Skeletal muscle tissue (tissue), 4 donors: Measurements from ENCODE around the gene LPCAT1. TPM values are rescaled to one million over a fixed set of nuclear protein-coding genes. Genes with fewer than 3 reads are reported as not detected.
"Not testable (repeated sequence)": the region's sequence is repeated elsewhere in the genome, so short reads cannot be mapped to it uniquely, and the experiment has no call there.

Source experiments
- H3K27ac ChIP-seq: one replicate; pipeline ENCODE4 v1.7.0; 2013; ENCODE audit warnings: mild to moderate bottlenecking, low read depth, low read length, inconsistent platforms
- H3K27me3 ChIP-seq, 3 donors: one replicate each; pipeline ENCODE4 v1.7.0; 2013; ENCODE audit warnings: low read length in 3 of 3; ENCODE audit not compliant: control insufficient read depth in 3 of 3, insufficient read depth in 3 of 3
- H3K36me3 ChIP-seq, 3 donors: one replicate each; pipeline ENCODE4 v1.7.0; 2013; ENCODE audit warnings: low read length in 3 of 3; ENCODE audit not compliant: control insufficient read depth in 3 of 3, insufficient read depth in 3 of 3
- H3K4me1 ChIP-seq, 3 donors: one replicate each; pipeline ENCODE4 v1.7.0; 2013; ENCODE audit warnings: low read length in 3 of 3, mild to moderate bottlenecking in 3 of 3; ENCODE audit not compliant: control insufficient read depth in 3 of 3, insufficient read depth in 3 of 3
- H3K4me3 ChIP-seq, 3 donors: one replicate each; pipeline ENCODE4 v1.7.0; 2013; ENCODE audit warnings: low read length in 3 of 3
- H3K9ac ChIP-seq, 3 donors: one replicate each; pipeline ENCODE4 v1.7.0; 2013; ENCODE audit warnings: low read length in 3 of 3, mild to moderate bottlenecking in 3 of 3, moderate library complexity in 2 of 3, low read depth in 1 of 3
- H3K9me3 ChIP-seq, 3 donors: one replicate each; pipeline ENCODE4 v1.7.0; 2013; ENCODE audit warnings: low read length in 3 of 3; ENCODE audit not compliant: control insufficient read depth in 3 of 3
- total RNA-seq: library from RNA; depleted of rRNA; stranded (reverse); fragments of >200 nt; gene quantifications from one replicate; pipeline ENCODE4 v1.2.3, GENCODE V29; 2014
- donor health status: Osteomylitis.

The LPCAT1 gene
- total RNA-seq, 1 donor from 2014 or later = 35.5 TPM

DNA sequence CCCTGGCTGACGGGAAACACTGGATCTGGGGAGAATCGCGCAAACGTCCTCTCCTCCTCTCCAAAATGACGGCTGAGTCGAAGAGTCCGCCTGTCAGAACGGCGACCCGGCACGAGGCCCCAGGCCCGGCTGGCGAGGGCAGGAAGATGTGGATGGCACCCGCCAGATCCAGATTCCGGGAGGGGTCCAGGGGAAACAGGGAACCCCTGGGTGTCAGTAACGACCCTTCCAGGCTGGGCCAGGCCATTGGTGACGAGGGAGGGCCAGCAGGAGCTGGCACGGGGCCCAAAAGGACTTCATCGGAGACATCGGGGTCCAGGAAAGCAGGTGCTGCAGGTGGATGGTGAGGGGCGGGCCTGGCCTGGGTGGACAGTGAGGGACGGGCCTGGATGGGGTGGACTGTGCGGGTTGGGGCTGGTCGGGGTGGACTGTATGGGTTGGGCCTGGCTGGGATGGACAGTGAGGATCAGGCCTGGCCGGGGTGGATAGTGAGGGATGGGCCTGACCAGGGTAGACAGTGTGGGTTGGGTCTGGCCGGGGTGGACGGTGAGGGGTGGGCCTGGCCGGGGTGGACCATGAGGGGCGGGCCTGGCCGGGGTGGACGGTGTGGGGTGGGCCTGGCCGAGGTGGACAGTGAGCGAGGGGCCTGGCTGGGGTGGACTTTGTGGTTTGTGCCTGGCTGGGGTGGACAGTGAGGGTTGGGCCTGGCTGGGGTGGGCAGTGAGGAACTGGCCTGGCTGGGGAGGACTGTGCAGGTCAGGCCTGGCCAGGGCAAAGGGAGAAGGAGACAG, 92.5 kb downstream of the LPCAT1 start:
- Histone ChIP-seq H3K4me1 (no peaks in the 10 kb centered on the region), H3K4me3 (no peak overlapping the region), H3K27me3 (peaks cover 0 to 4% (median 0%) of the 10 kb centered on the region in 3 donors), H3K27ac (no peak overlapping the region), H3K9me3 (peaks cover 14 to 29% (median 15%) of the 10 kb centered on the region in 3 donors), H3K36me3 (no peaks in the 10 kb centered on the region), H3K9ac (no peak overlapping the region)

- Histone ChIP-seq H3K4me3 (no peak overlapping the region), H3K9me3 (peaks cover 14 to 29% (median 15%) of the 10 kb centered on the region in 3 donors), H3K36me3 (no peaks in the 10 kb centered on the region)
Measured at GRCh38 chr5:1430121-1430795, 93.5 kb downstream of the LPCAT1 start.

DNA sequence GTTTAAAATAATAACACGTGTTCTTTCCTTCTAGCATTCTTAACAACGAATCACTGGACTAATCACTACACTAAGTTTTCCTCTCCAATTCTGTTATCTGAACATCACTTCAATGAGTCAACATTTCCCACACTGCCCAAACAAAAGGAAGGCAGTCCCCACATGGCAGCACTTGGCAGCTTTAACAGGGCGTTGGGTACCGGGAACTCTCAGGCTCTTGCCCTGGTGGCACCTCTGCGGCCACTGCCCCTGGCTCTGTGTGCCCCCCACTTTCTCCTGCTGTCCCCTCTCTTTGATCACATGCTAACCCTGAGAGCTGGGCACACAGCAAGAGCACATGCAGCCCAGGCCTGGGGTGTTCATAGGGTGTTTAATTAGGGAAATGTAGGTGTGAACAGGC, 94.3 kb downstream of the LPCAT1 start:
- H3K9me3 ChIP-seq = peaks cover 14 to 29% (median 15%) of the 10 kb centered on the region in 3 donors
- no peaks in the 10 kb centered on the region for H3K4me1 ChIP-seq

More at GRCh38 chr5:1430121-1430795, 93.5 kb downstream of the LPCAT1 start:
- Histone ChIP-seq H3K4me1 (no peaks in the 10 kb centered on the region), H3K27me3 (peaks cover 0 to 4% (median 0%) of the 10 kb centered on the region in 3 donors), H3K27ac (no peak overlapping the region), H3K9ac (no peak overlapping the region)

GRCh38 chr5:1429066-1429465, 94.7 kb downstream of the LPCAT1 start:
- Histone ChIP-seq H3K36me3 (no peaks in the 10 kb centered on the region), H3K9me3 (peaks cover 14 to 27% (median 15%) of the 10 kb centered on the region in 3 donors), H3K27me3 (peaks cover 0 to 8% (median 3%) of the 10 kb centered on the region in 3 donors), H3K27ac (no peak overlapping the region), H3K9ac (no peak overlapping the region), H3K4me1 (no peaks in the 10 kb centered on the region), H3K4me3 (no peak overlapping the region)

More for the DNA sequence above, 94.3 kb downstream of the LPCAT1 start:
- no peak overlapping the region for H3K4me3 ChIP-seq
- H3K9ac ChIP-seq = no peak overlapping the region
- no peaks in the 10 kb centered on the region for H3K36me3 ChIP-seq
- peaks cover 0 to 4% (median 3%) of the 10 kb centered on the region in 3 donors for H3K27me3 ChIP-seq
- no peak overlapping the region for H3K27ac ChIP-seq

- H3K9me3 ChIP-seq = peaks cover 12 to 22% (median 14%) of the 10 kb centered on the region in 3 donors
- no peaks in the 10 kb centered on the region for H3K4me1 ChIP-seq
- no peak overlapping the region for H3K27ac ChIP-seq
Measured at GRCh38 chr5:1428107-1428506, 95.7 kb downstream of the LPCAT1 start.

GRCh38 chr5:1424716-1425115, 99.0 kb downstream of the LPCAT1 start:
- H3K27me3 ChIP-seq = peaks cover 2 to 16% (median 15%) of the 10 kb centered on the region in 3 donors
- H3K36me3 ChIP-seq = no peaks in the 10 kb centered on the region
- H3K4me1 ChIP-seq = peaks cover 3 to 9% (median 6%) of the 10 kb centered on the region in 3 donors
- H3K4me3 ChIP-seq = no peak overlapping the region
- H3K27ac ChIP-seq = no peak overlapping the region
- no peak overlapping the region for H3K9ac ChIP-seq
- peaks cover 12 to 22% (median 14%) of the 10 kb centered on the region in 3 donors for H3K9me3 ChIP-seq

More at GRCh38 chr5:1428107-1428506, 95.7 kb downstream of the LPCAT1 start:
- Histone ChIP-seq H3K36me3 (no peaks in the 10 kb centered on the region), H3K4me3 (no peak overlapping the region), H3K9ac (no peak overlapping the region), H3K27me3 (peaks cover 0 to 12% (median 11%) of the 10 kb centered on the region in 3 donors)

DNA sequence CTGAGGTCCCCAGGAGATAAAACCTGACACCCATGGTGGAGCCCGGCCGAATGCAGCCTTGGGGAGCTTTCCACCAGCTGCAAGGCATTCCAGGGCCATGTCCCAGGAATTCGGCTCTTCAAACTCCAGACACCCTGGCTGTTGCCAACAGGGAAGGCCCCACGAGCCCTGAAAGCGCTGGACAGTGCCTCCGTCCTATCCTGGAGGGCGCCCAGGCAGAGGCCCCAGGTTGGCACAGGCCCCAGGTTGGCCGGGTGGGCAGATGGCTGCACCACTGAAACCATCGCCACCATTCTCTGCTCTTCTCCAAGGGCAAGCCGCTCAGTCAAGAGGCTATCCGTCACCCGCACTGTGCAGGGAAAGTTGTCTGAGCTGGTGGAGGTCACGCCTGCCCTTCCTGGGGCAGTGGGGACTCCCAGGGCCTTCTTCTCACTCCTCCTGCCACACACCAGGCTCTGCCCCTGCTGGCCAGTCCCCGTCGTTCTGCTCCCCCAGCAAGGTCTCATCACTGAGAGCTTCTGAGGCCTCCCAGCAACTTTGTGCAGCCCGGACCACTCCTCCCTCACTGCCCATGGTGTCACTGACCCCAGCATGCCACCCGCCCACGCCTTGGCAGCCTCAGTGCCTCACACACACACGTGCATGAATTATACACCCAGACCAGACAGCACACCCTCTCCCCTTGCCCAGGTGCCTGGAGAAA, 99.7 kb downstream of the LPCAT1 start:
- H3K9me3 ChIP-seq = peaks cover 10 to 16% (median 14%) of the 10 kb centered on the region in 3 donors
- peaks cover 3 to 9% (median 6%) of the 10 kb centered on the region in 3 donors for H3K4me1 ChIP-seq
- H3K27ac ChIP-seq = no peak overlapping the region
- H3K27me3 ChIP-seq = peaks cover 2 to 16% (median 15%) of the 10 kb centered on the region in 3 donors
- H3K36me3 ChIP-seq = no peaks in the 10 kb centered on the region
- H3K9ac ChIP-seq = no peak overlapping the region
- H3K4me3 ChIP-seq = no peak overlapping the region

- H3K4me3 ChIP-seq = not testable (repeated sequence)
- peaks cover 2 to 20% (median 16%) of the 10 kb centered on the region in 3 donors for H3K27me3 ChIP-seq
Measured at GRCh38 chr5:1422522-1422921, 101.2 kb downstream of the LPCAT1 start.

DNA sequence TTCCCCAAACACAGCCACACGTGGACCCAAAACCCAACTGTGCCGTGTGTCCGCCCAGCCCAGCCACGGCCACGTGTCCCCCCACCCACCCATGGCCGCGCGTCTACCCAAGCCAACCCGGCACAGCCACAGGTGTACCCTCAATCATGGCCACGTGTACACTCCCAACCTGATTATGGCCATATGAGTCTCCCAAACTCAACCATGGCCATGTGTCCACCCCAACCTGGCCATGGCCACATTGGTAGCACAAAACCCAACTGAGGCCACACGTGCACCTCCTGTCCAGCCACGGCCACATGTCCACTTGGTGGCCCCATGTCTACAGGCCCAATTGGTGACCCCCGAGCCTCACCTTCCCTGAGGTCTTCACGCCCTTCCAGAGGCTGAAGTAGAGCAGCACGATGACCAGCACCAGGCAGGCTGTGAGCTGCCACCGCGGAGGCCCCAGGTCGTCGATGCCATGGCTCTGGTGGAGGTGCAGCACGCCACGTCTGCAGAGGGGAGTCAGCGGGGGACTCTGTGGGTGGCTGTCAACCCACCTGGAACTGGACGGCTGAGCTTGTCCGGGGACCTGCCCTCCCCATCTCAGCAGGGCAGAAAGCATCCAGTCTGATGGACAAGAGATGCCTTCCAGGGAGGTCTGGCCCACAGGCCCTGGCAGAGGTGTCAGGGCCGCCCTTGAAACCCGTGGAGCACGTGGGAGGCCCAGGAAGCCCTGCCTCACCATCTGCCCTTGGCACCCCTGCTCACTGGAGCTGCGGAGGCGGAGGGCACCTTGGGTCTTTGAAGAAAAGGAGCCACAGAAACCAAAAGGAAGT, 102.0 kb downstream of the LPCAT1 start:
- H3K27me3 ChIP-seq = peaks cover 2 to 20% (median 19%) of the 10 kb centered on the region in 3 donors
- H3K36me3 ChIP-seq = no peaks in the 10 kb centered on the region
- no peak overlapping the region for H3K4me3 ChIP-seq
- no peak overlapping the region for H3K27ac ChIP-seq
- peaks cover 2 to 3% (median 2%) of the 10 kb centered on the region in 3 donors for H3K9me3 ChIP-seq
- peaks cover 3 to 9% (median 6%) of the 10 kb centered on the region in 3 donors for H3K4me1 ChIP-seq
- H3K9ac ChIP-seq = no peak overlapping the region

More at GRCh38 chr5:1422522-1422921, 101.2 kb downstream of the LPCAT1 start:
- not testable (repeated sequence) for H3K36me3 ChIP-seq, H3K4me1 ChIP-seq, H3K9me3 ChIP-seq, H3K27ac ChIP-seq, H3K9ac ChIP-seq
